HepG2 (cell line): ENCODE data around the gene MAPK7. TPM values are rescaled to one million over a fixed set of nuclear protein-coding genes. Genes with fewer than 3 reads are reported as not detected.

Experiments used
- ATF7-NPFF ChIP-seq: sonication (generic); formaldehyde crosslinking; IDR thresholded peaks from 2 replicates; pipeline ENCODE4 v1.8.1; 2023; ENCODE audit warnings: mild to moderate bottlenecking, low read depth, missing genetic modification reagents, moderate library complexity
- CERS6 ChIP-seq: sonication (generic); formaldehyde crosslinking; IDR thresholded peaks from 2 replicates; pipeline ENCODE4 v1.5.0; 2020; ENCODE audit warnings: missing genetic modification reagents
- ERF ChIP-seq: IDR thresholded peaks from 2 replicates; pipeline ENCODE4 v1.6.1; 2018; ENCODE audit warnings: missing biosample characterization, missing genetic modification reagents
- FOXK2 ChIP-seq: fragments of 450-650 bp; IDR thresholded peaks from 2 replicates; pipeline ENCODE4 v1.6.1; 2016
- HNRNPH1 ChIP-seq: fragments of 200-400 bp; formaldehyde crosslinking; optimal IDR thresholded peaks from 2 replicates; pipeline ENCODE3; 2017; ENCODE audit warnings: mild to moderate bottlenecking, low read depth, low read length
- HOXD1 ChIP-seq: sonication (generic); formaldehyde crosslinking; IDR thresholded peaks from 2 replicates; pipeline ENCODE4 v1.5.0; 2020; ENCODE audit warnings: missing genetic modification reagents
- PRDM4 ChIP-seq: sonication (generic); formaldehyde crosslinking; IDR thresholded peaks from 2 replicates; pipeline ENCODE4 v1.9.0; 2021; ENCODE audit warnings: missing genetic modification reagents, borderline replicate concordance
- RARG ChIP-seq: sonication (generic); formaldehyde crosslinking; IDR thresholded peaks from 2 replicates; pipeline ENCODE4 v1.4.0; 2020; ENCODE audit warnings: low read depth, mild to moderate bottlenecking, missing genetic modification reagents
- SAP130 ChIP-seq: IDR thresholded peaks from 2 replicates; pipeline ENCODE4 v1.6.1; 2016; ENCODE audit warnings: low read depth
- THAP7 ChIP-seq: sonication (generic); formaldehyde crosslinking; IDR thresholded peaks from 2 replicates; pipeline ENCODE4 v1.8.1; 2023; ENCODE audit warnings: mild to moderate bottlenecking, missing genetic modification reagents
- ZFP36 ChIP-seq: fragments of 150-350 bp; IDR thresholded peaks from 2 replicates; pipeline ENCODE4 v1.6.1; 2018; ENCODE audit warnings: borderline replicate concordance, low read length, low read depth; ENCODE audit not compliant: partially characterized antibody
- ZHX1 ChIP-seq: sonication (generic); formaldehyde crosslinking; IDR thresholded peaks from 2 replicates; pipeline ENCODE4 v1.8.1; 2022; ENCODE audit warnings: low read depth, mild to moderate bottlenecking, missing genetic modification reagents
- ZKSCAN1 ChIP-seq: fragments of 150-350 bp; IDR thresholded peaks from 2 replicates; pipeline ENCODE4 v1.6.1; 2014; ENCODE audit warnings: low read length
- ZNF230 ChIP-seq: sonication (generic); formaldehyde crosslinking; IDR thresholded peaks from 2 replicates; pipeline ENCODE4 v1.4.0; 2020; ENCODE audit warnings: mild to moderate bottlenecking, missing genetic modification reagents
- ZNF3 ChIP-seq: IDR thresholded peaks from 2 replicates; pipeline ENCODE4 v1.7.0; 2017; ENCODE audit warnings: inconsistent platforms
- ZNF329 ChIP-seq: sonication (generic); formaldehyde crosslinking; IDR thresholded peaks from 2 replicates; pipeline ENCODE4 v1.9.0; 2021; ENCODE audit warnings: low read depth, mild to moderate bottlenecking, missing genetic modification reagents
- ZNF343 ChIP-seq: sonication (generic); formaldehyde crosslinking; IDR thresholded peaks from 2 replicates; pipeline ENCODE4 v1.4.0; 2020; ENCODE audit warnings: mild to moderate bottlenecking, missing genetic modification reagents
- ZNF362 ChIP-seq: sonication (generic); formaldehyde crosslinking; IDR thresholded peaks from 2 replicates; pipeline ENCODE4 v1.4.0; 2020; ENCODE audit warnings: missing genetic modification reagents, mild to moderate bottlenecking, borderline replicate concordance
- ZNF557 ChIP-seq: sonication (generic); formaldehyde crosslinking; IDR thresholded peaks from 2 replicates; pipeline ENCODE4 v1.4.0; 2020; ENCODE audit warnings: missing genetic modification reagents
- ZNF572 ChIP-seq: sonication (generic); formaldehyde crosslinking; IDR thresholded peaks from 2 replicates; pipeline ENCODE4 v1.5.1; 2020; ENCODE audit warnings: mild to moderate bottlenecking, missing genetic modification reagents
- ZNF619 ChIP-seq: sonication (generic); formaldehyde crosslinking; IDR thresholded peaks from 2 replicates; pipeline ENCODE4 v1.4.0; 2020; ENCODE audit warnings: mild to moderate bottlenecking, missing genetic modification reagents
- ZNF775 ChIP-seq: sonication (generic); formaldehyde crosslinking; IDR thresholded peaks from 2 replicates; pipeline ENCODE4 v1.4.0; 2020; ENCODE audit warnings: missing genetic modification reagents, mild to moderate bottlenecking, moderate library complexity, borderline replicate concordance
- polyA plus RNA-seq, 8 experiments: library from polyadenylated mRNA; depleted of rRNA in 3 of 8; stranded (reverse) in 7 of 8; unstranded in 1 of 8; fragments of >200 nt; fragmentation: Illumina TruSeq in 4 of 8; extraction: Trizol in 4 of 8; gene quantifications; 2 replicates each; pipeline versions ENCODE4 v1.2.1 to v1.2.3, GENCODE V29; 2011 to 2016; ENCODE audit warnings: low read depth in 4 of 8, missing spikeins in 1 of 8, mixed read lengths in 1 of 8; ENCODE audit not compliant: insufficient read depth in 1 of 8
- total RNA-seq, 5 experiments: library from RNA; depleted of rRNA; stranded (reverse); fragments of >200 nt; fragmentation: Illumina TruSeq; extraction: Trizol; gene quantifications; 2 replicates each; pipeline ENCODE4 v1.2.3, GENCODE V29; 2016; ENCODE audit warnings: low read depth in 1 of 5

MAPK7 gene
- total and polyA plus RNA-seq, 2 of the 13 experiments (the other 11 are each of a cell fraction or from before 2014, with no cell fraction given), result 2.9 to 5.9 TPM

GRCh38 chr17:19377602-19378415 is 489 bp upstream of the MAPK7 start (continued):
- TF ChIP-seq THAP7 (CRISPR knock-in tag) (peak; percentile 99), ZNF557 (CRISPR knock-in tag) (0 out of 2 replicates have a peak, but pooled peaks have one; percentile 37), ZNF572 (CRISPR knock-in tag) (0 out of 2 replicates have a peak, but pooled peaks have one; percentile 43), ZNF3 (CRISPR knock-in tag) (no peak), PRDM4 (CRISPR knock-in tag) (no peak), ZNF230 (peak; percentile 91; the same call in 1 of the 2 replicates), ATF7-NPFF (no peak; the same call in none of the 2 replicates), HNRNPH1 (no peak), ERF (CRISPR knock-in tag) (peak; percentile 71), ZKSCAN1 (no peak), CERS6 (CRISPR knock-in tag) (no peak), HOXD1 (CRISPR knock-in tag) (0 out of 2 replicates have a peak, but pooled peaks have one; percentile 40), ZNF775 (no peak), SAP130 (peak; percentile 85), ZFP36 (no peak), ZNF343 (CRISPR knock-in tag) (peak; percentile 26; the same call in 1 of the 2 replicates), RARG (no peak), FOXK2 (no peak), ZHX1 (0 out of 2 replicates have a peak, but pooled peaks have one; percentile 20), ZNF619 (CRISPR knock-in tag) (peak; percentile 41; the same call in 1 of the 2 replicates), ZNF362 (CRISPR knock-in tag) (peak; percentile 56; the same call in 1 of the 2 replicates), ZNF329 (no peak)
